ENCODE results near the gene TEX261.

TEX261 gene

DNA sequence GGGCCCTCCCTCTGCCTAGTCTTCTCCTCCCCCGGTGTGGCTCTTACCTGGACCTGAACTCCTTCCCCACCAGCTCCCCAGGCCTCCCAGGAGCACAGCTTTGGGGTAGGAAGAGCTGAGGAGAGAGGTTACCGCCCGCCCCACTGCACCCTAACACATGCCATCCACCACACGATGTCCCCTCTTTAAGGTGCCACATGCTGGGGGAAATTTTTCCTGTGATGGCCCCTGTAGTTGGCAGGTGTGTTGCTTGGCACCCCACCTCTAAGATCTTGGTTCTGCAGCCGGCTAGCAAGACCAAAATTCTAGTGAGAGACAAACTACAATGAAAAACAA, 6.9 kb upstream of the TEX261 start:
- TF ChIP-seq GATA3 (IDR thresholded peaks at IDR 0.05; ENCODE audit: low read depth, low read length) (no peak), GATA2 (IDR thresholded peaks at IDR 0.05; ENCODE audit: low read depth, low read length) (no peak)

DNA sequence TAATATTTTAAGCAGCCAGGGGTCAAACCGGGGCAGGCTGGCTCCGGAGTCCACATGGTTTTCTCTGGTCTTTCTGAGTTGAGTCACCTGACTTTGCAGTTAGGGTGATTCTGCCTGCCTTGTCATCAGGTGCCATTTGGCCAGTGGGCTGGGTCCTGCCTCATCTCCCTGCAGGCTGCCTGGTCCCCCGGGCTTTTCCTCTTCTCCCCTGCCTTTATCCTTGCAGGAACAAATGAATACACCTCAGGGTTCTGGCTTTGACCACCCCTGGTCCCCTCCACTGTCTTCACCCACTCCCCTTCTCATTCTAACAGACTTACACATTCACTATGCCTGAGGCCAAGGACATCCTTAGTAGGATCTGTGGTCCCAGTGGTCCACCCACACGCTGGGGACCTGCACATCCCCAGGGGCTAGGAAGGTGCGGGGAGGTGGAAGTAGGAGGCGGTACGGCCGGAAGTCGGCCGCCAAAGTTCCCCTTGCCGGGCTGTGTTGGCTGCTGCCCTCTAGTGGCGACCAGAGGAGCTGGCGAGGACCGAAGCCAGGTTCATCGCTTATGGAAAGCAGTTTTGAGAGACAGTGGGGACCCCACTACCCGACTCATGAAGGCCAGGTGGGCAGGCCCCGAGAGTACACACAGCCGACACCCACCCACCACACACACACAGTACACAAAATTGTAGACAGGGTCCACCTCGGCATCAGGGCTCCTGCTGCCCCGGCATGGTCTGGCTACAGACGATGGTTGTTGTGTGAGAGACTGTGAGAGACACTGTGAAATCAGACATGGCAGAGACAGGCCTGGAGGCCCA, 6.3 kb upstream of the TEX261 start:
- TF ChIP-seq GATA2 (IDR thresholded peaks at IDR 0.05; ENCODE audit: low read depth, low read length) (no peak), GATA3 (IDR thresholded peaks at IDR 0.05; ENCODE audit: low read depth, low read length) (no peak)

DNA sequence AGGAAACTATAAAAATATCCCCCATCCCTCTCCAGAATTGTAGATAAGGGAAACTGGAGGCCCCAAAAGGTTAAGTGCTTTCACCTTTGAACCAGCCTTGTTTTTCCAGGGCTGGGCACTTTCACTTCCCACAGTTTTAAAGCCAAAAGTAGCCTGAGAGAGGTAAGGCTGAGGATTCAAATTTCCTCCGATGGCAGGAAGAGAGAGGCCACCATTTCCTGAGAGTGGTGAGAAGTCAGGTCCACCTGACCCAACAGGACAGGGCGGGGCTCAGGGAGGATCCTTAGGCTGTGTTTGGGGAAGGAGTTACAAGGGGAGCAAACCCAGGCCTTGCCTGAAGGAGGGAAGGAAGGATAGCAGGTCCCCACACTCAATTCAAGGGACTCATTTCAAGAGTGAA, 4.7 kb upstream of the TEX261 start:
- TF ChIP-seq GATA3 (IDR thresholded peaks at IDR 0.05; ENCODE audit: low read depth, low read length) (no peak), GATA2 (IDR thresholded peaks at IDR 0.05; ENCODE audit: low read depth, low read length) (no peak)

DNA sequence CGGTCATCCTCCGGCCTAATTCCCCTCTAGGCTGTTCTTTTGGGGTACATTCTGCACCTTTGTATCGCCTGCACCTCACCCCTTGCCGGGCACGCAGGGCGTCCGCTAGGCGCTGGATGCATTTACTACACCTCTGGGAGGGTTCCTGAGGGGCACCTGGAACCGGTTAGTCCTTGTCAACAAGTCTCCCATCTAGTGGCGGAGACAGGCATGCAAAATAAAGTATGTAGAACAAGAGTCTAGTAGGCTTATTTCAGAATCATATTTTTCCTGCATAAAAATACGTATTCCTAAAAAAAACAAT, 705 bp upstream of the TEX261 start:
- no peak for TF ChIP-seq GATA2 (IDR thresholded peaks at IDR 0.05; ENCODE audit: low read depth, low read length)
- no peak for TF ChIP-seq GATA3 (IDR thresholded peaks at IDR 0.05; ENCODE audit: low read depth, low read length)

DNA sequence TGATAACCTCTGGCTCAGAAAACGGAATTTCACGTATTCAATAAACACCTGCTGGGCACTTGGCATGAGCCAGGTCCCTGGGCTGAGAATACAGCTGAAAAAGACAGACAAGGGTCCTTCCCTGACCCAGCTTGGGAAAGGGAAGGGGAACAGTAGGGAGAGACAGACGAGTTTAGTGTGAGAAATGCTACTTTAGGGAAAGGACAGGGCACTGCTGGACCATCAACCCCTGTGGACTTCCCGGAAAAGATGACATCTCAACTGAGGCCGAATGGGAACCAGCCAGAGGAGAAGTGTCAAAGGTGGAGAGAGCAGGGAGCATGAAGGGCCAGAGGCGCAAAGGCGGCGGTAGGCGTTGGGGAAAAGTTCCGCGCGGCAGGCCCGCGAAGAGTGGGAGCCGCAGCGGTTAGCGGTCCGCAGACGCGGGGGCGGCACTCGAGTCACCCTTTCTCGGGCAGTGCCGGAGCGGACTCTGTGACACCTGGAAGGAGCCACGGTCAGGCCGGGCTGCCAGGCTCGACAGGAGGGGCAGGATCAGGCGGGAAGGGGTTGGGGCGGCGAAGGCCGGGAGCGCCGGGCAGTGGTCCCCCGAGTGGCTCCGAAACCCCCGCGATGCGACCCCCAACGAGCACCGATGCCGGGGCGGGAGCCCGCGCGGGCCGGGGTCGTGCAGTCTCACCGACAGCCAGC, 519 bp downstream of the TEX261 start:
- TF ChIP-seq GATA2 (IDR thresholded peaks at IDR 0.05; ENCODE audit: low read depth, low read length) = no peak
- TF ChIP-seq GATA3 (IDR thresholded peaks at IDR 0.05; ENCODE audit: low read depth, low read length) = no peak

DNA sequence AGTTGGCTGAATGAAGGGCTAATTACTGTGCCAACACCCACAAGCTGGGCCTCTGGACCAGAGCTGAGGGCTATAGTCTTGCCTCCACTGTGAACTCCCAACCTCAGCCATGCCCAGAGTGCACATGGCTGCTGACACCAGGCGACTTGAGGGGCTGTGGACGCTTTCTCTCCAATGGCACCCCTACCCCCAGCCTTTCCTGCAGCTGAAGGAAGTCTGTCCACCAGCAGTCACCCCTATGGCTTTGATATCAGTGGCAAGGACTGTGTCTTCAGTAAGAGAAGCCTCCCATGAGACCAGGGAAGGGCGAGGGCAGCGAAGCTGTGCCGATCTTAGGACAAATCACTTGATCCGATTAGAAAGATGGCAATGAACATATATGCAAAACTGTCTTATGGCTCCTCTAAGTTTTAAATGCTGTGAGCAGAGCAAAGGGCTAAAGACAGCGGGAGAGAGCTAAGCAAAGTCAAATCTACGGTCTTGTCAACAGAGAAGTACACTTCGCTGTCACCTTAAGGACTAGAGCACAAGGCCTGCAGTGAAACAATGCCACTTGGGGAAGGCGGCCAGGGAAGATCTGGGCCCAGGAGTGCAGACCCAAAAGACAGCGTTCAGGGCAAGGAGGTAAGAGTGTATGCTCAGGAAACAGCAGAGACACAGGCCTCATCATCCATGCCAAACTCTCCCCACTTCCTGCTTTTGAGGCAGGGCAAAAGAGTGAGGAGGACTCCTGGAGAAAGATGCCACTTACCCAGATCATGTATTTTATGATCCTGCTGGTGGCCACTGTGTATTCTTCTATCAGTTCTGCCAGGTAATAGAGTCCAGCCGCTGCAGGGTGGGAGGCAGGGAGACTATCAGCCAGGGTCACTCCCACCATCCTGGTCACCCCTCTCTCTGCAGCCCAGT, 1.5 kb downstream of the TEX261 start:
- TF ChIP-seq GATA3 (IDR thresholded peaks at IDR 0.05; ENCODE audit: low read depth, low read length) = no peak
- no peak for TF ChIP-seq GATA2 (IDR thresholded peaks at IDR 0.05; ENCODE audit: low read depth, low read length)

DNA sequence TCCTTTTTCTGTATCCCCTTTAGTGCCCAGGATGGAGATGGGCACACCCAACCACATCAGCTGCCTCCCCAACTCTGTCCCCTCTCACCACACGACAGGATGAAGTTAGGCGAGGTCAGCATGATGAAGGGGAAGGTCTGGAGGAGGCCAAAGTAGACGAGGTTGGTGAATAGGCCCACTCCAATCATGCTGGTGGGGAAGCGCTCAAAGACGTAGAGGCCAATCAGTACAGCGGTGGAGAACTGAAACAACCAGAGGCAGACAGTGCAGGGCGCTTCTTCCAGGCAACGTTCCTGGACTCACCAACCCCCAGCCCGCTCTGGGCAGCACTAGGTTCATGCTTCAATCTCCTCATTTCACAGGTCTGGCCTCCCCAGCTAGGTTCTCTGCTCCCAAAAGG, 2.9 kb downstream of the TEX261 start:
- TF ChIP-seq GATA3 (IDR thresholded peaks at IDR 0.05; ENCODE audit: low read depth, low read length) (no peak), GATA2 (IDR thresholded peaks at IDR 0.05; ENCODE audit: low read depth, low read length) (no peak)

DNA sequence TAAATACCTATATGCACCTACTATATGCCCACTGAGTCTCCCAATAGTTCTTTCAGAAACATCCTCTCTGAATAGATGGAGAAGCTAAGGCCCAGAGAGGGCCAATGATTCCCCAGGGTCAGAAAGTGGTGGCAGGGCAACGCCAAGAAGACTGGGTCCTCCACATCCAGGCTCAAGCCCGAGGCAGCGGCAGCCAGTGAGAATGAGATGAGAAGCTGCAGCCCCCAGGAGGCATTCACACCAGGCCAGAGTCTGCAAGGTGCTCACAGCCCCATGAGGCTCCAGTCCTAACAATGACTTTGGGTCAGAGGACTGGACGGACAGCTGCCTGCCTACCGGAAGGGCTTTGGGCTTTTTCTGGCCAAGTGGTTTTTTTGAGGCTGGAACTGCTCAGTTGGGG, 3.5 kb downstream of the TEX261 start:
- no peak for TF ChIP-seq GATA2 (IDR thresholded peaks at IDR 0.05; ENCODE audit: low read depth, low read length)
- TF ChIP-seq GATA3 (IDR thresholded peaks at IDR 0.05; ENCODE audit: low read depth, low read length) = no peak

DNA sequence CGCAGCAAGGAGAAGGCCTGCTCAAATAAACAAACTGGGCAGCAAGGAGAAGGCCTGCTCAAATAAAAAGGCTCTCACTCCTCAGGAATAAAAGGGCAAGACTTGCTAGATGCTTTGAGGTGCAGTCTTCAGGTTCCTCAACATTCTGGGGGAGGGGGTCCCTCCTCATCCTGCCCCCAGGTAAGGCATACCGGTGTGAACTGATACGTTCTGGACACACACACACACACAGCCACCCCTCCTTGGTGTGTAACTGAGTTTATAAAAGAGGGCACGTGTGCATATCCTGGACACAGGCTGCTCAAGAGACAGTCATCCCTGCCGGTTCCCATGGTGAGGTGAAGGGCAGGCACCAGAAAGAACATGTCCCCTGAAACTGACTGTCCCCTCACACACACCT, 4.5 kb downstream of the TEX261 start:
- TF ChIP-seq GATA3 (IDR thresholded peaks at IDR 0.05; ENCODE audit: low read depth, low read length) (no peak), GATA2 (IDR thresholded peaks at IDR 0.05; ENCODE audit: low read depth, low read length) (no peak)

DNA sequence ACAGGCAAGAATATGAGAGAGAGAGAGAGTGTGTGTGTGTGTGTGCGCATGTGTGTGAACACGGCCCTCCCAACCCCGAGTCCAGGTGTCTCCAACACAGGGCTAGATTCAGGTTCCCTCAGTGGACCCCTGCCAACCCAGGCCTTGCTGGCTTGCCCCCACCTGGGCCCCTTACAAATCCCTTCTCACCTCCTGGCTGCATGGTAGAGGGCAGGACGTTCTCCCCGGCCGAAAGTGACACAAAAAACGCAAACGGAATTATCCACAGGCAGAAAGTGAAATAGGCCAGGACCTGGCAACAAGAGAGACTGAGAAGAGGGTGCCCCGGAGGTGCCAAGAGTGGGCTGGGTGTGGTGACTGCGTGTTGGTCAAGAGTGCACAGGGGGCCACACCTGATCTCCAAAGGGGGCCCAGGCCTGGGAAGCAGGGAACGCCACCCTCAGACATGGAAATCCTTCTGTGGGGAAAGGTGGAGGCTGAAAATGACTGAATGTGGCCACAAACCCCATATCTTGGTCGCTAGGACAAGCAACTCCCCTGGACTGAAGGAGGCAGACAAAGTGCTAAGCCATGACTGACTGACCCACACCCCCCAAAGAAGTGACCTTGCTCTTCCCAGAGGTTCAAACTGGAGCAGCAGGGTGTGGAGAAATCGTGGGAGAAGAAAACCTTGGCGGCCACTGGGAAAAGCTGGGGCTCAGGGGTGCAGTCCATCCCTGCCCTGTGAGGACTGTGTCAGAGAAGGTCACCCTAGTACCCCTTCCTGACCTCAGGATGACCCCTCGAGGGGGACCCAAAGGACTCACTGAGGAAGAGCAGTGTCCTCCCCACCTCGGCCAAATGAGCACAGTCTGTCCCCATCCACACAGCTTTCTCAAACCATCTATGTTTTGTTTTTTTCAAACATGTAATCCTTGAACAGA, 5.7 kb downstream of the TEX261 start:
- TF ChIP-seq GATA3 (IDR thresholded peaks at IDR 0.05; ENCODE audit: low read depth, low read length) (no peak), GATA2 (IDR thresholded peaks at IDR 0.05; ENCODE audit: low read depth, low read length) (no peak)

DNA sequence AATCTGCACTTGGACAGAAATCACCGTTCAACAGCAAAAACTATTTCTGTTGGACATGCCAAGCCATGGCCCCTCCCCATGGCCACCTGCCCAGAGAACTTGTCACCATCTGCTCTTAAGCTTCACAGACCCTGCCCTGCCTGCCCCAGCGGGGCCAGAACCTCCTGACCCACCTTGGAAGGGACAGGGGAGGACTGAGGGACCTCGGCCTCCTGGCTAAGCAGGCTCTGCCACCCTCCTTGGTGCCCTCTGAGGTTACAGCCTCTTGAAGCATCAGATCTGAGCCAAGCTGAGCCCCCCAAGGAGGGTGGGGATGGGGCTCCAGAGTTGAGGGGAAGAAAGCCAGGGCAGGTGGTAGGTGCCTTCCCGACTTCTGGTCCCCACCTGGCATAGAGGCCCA, 6.5 kb downstream of the TEX261 start:
- TF ChIP-seq GATA3 (IDR thresholded peaks at IDR 0.05; ENCODE audit: low read depth, low read length) (no peak), GATA2 (IDR thresholded peaks at IDR 0.05; ENCODE audit: low read depth, low read length) (no peak)

DNA sequence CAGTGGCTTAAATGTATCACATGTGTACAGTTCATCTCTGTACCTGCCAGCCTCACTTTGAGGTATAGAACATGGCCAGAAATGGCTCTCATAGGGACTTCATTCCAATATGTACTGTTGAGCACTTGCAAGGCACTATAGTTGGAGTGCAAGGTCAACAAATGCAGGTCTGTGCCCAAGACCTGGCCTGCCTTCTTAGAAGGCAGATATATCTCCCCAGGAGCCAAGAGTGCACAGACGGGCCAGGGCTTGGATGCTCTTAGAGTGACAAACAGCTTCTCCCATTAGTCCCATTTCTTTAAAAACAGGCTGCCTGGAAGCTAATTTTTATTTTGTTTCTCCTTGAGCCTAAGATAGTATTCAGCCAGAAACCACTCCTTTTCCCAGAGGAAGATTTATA, 7.3 kb downstream of the TEX261 start:
- TF ChIP-seq GATA2 (IDR thresholded peaks at IDR 0.05; ENCODE audit: low read depth, low read length) (no peak), GATA3 (IDR thresholded peaks at IDR 0.05; ENCODE audit: low read depth, low read length) (no peak)

DNA sequence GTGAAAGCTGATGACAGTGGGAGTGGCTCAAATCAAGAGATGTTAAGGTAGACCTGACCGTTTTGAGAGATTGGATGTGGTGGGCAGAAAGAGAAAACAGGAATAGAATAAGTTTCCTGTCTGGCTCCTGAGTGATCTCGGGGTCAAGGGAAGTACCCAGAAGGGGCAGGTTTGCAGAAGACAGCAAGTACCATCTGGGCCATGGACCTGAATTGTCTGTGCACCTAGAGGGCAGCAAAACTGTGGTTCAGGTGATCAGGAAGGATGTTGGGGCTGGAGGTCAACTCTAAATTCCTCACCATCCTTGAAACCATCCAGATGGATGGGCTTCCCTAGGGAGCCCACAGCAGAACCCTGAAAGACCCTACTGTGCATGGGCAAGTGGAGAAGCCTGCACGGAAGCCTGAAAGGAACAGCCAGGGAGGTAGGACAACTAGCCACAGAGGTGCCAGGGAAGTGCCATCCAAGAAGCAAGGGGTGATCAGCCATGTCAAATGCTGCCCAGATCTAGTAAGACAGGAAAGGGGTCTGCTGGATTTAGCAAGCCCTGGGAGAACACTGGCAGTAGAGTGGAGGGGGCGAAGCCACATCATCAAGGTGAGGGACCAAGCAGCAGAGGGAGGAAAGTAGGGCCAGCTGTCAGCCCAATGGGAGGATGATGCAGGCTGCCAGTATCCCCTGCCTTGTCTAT, 8.0 kb downstream of the TEX261 start:
- no peak for TF ChIP-seq GATA3 (IDR thresholded peaks at IDR 0.05; ENCODE audit: low read depth, low read length)

Data from SH-SY5Y (cell line).